Mesenchymal stem cell (in vitro differentiated cells and primary cell): Measurements from ENCODE around the gene RBM43. TPM values are rescaled to one million over a fixed set of nuclear protein-coding genes. Genes with fewer than 3 reads are reported as not detected.
"Not testable (repeated sequence)": the region's sequence is repeated elsewhere in the genome, so short reads cannot be mapped to it uniquely, and the experiment has no call there.

Experiments used
- DNase-seq: peaks from one replicate; pipeline ENCODE4 v3.0.0-alpha.2; 2013
- H2AFZ ChIP-seq: one replicate; pipeline ENCODE4 v1.6.1; 2013; ENCODE audit warnings: low read depth, mild to moderate bottlenecking, control low read depth, inconsistent platforms, low read length, moderate library complexity
- H2AK5ac ChIP-seq: 2 replicates; pipeline ENCODE4 v1.6.1; 2013; ENCODE audit warnings: low read length, moderate library complexity, mild to moderate bottlenecking, inconsistent platforms; ENCODE audit not compliant: severe bottlenecking
- H2BK120ac ChIP-seq: one replicate; pipeline ENCODE4 v1.6.1; 2013; ENCODE audit warnings: low read depth, mild to moderate bottlenecking, inconsistent platforms, low read length, moderate library complexity
- H2BK12ac ChIP-seq, 2 experiments: one replicate each; pipeline ENCODE4 v1.6.1; 2013; ENCODE audit warnings: inconsistent platforms in 2 of 2, low read length in 2 of 2, mild to moderate bottlenecking in 2 of 2, moderate library complexity in 2 of 2, control low read depth in 1 of 2
- H2BK15ac ChIP-seq: one replicate; pipeline ENCODE4 v1.6.1; 2013; ENCODE audit warnings: mild to moderate bottlenecking, low read depth, inconsistent platforms; ENCODE audit not compliant: poor library complexity, severe bottlenecking
- H2BK5ac ChIP-seq: 2 replicates; pipeline ENCODE4 v1.6.1; 2013; ENCODE audit warnings: low read depth, mild to moderate bottlenecking, low read length, control low read depth, inconsistent platforms; ENCODE audit not compliant: poor library complexity, severe bottlenecking
- H3K14ac ChIP-seq, 2 experiments: one replicate each; pipeline ENCODE4 v1.6.1; 2013; ENCODE audit warnings: inconsistent platforms in 2 of 2, low read length in 2 of 2, control low read depth in 1 of 2, mild to moderate bottlenecking in 1 of 2, moderate library complexity in 1 of 2
- H3K18ac ChIP-seq, 2 experiments: one replicate each; pipeline ENCODE4 v1.6.1; 2013; ENCODE audit warnings: inconsistent platforms in 2 of 2, low read length in 2 of 2, control low read depth in 1 of 2, low read depth in 1 of 2, mild to moderate bottlenecking in 1 of 2
- H3K23ac ChIP-seq, 2 experiments: one replicate each; pipeline ENCODE4 v1.6.1; 2013; ENCODE audit warnings: inconsistent platforms in 2 of 2, low read length in 2 of 2, mild to moderate bottlenecking in 2 of 2, moderate library complexity in 2 of 2, control low read depth in 1 of 2
- H3K27ac ChIP-seq: 2 replicates; pipeline ENCODE4 v1.5.1; 2013; ENCODE audit warnings: mild to moderate bottlenecking, moderate library complexity, low read length, control low read depth, inconsistent platforms; ENCODE audit not compliant: poor library complexity, severe bottlenecking
- H3K27me3 ChIP-seq, 2 experiments: 2 replicates each; pipeline versions ENCODE4 v1.6.1 to v1.7.0; 2013; ENCODE audit warnings: low read length in 2 of 2, mild to moderate bottlenecking in 2 of 2, moderate library complexity in 2 of 2, control low read depth in 1 of 2, inconsistent platforms in 1 of 2; ENCODE audit not compliant: control insufficient read depth in 1 of 2, insufficient read depth in 1 of 2
- H3K36me3 ChIP-seq, 2 experiments: 2 replicates each; pipeline versions ENCODE4 v1.6.1 to v1.7.0; 2013; ENCODE audit warnings: low read length in 2 of 2, control low read depth in 1 of 2, inconsistent platforms in 1 of 2, low read depth in 1 of 2, mild to moderate bottlenecking in 1 of 2; ENCODE audit not compliant: insufficient read depth in 2 of 2, control insufficient read depth in 1 of 2
- H3K4ac ChIP-seq, 2 experiments: one replicate each; pipeline ENCODE4 v1.6.1; 2013; ENCODE audit warnings: inconsistent platforms in 2 of 2, low read length in 2 of 2, mild to moderate bottlenecking in 2 of 2, moderate library complexity in 2 of 2, control low read depth in 1 of 2, low read depth in 1 of 2
- H3K4me1 ChIP-seq: 2 replicates; pipeline ENCODE4 v1.6.1; 2013; ENCODE audit warnings: low read depth, low read length, control low read depth; ENCODE audit not compliant: control insufficient read depth, insufficient read depth
- H3K4me2 ChIP-seq: 2 replicates; pipeline ENCODE4 v1.6.1; 2013; ENCODE audit warnings: low read length, mild to moderate bottlenecking, inconsistent platforms; ENCODE audit not compliant: poor library complexity, severe bottlenecking
- H3K4me3 ChIP-seq, 2 experiments: 2 replicates each; pipeline versions ENCODE4 v1.5.1 to v1.7.0; 2013; ENCODE audit warnings: low read length in 2 of 2, mild to moderate bottlenecking in 2 of 2, control low read depth in 1 of 2, low read depth in 1 of 2; ENCODE audit not compliant: insufficient read depth in 1 of 2
- H3K79me1 ChIP-seq: replicated peaks from 2 replicates; pipeline ENCODE4 v1.6.1; 2013; ENCODE audit warnings: mild to moderate bottlenecking, control low read depth, low read length, inconsistent platforms; ENCODE audit not compliant: poor library complexity, severe bottlenecking
- H3K9ac ChIP-seq: 2 replicates; pipeline ENCODE4 v1.7.0; 2013; ENCODE audit warnings: mild to moderate bottlenecking, low read length, moderate library complexity
- H3K9me3 ChIP-seq: 2 replicates; pipeline ENCODE4 v1.7.0; 2013; ENCODE audit warnings: mild to moderate bottlenecking, low read length; ENCODE audit not compliant: control insufficient read depth
- H4K8ac ChIP-seq: one replicate; pipeline ENCODE4 v1.6.1; 2013; ENCODE audit warnings: inconsistent platforms, mild to moderate bottlenecking, low read length, moderate library complexity
- H4K91ac ChIP-seq: one replicate; pipeline ENCODE4 v1.6.1; 2013; ENCODE audit warnings: mild to moderate bottlenecking, low read length, inconsistent platforms
- WGBS: methylation state at CpG from one replicate; pipeline ENCODE4 v1.1.7; 2013; ENCODE audit warnings: mixed read lengths; 5-methylcytosine and 5-hydroxymethylcytosine counted together
- polyA plus RNA-seq, 2 experiments: library from polyadenylated mRNA; stranded (reverse); fragments of 200-250 nt; gene quantifications; one replicate each; pipeline ENCODE4 v1.2.3, GENCODE V29; 2013

Gene RBM43
- polyA plus RNA-seq (2013, experiment 1 of 2), result 9.1 TPM
- 9.0 TPM for polyA plus RNA-seq (2013, experiment 2 of 2)

GRCh38 chr2:151261231-151261976 lies at the start of gene RBM43:
Gene RBM43 (minus strand): TSS chr2:151261863. CDS start chr2:151261727, 136 bp downstream.
- Histone ChIP-seq H2BK120ac (peak within 1 kb of the TSS; percentile 99), H3K14ac (peak within 1 kb of the TSS in 1 of 2 experiments; percentile 90), H2AFZ (peak within 1 kb of the TSS; percentile 48), H3K79me1 (no peaks in the 10 kb centered on the region), H3K4me3 (peak within 1 kb of the TSS; percentile 62 to 88), H3K4me1 (peaks cover 22% of the 10 kb centered on the region), H4K8ac (peak within 1 kb of the TSS; percentile 86), H2AK5ac (no peak within 1 kb of the TSS), H2BK5ac (peak within 1 kb of the TSS; percentile 71), H3K4me2 (peak within 1 kb of the TSS; percentile 77), H3K27ac (peak within 1 kb of the TSS; percentile 60), H3K27me3 (no peaks in the 10 kb centered on the region), H2BK12ac (peak within 1 kb of the TSS; percentile 87 to 94), H3K9me3 (no peaks in the 10 kb centered on the region), H3K9ac (peak within 1 kb of the TSS; percentile 99), H2BK15ac (peak within 1 kb of the TSS; percentile 97), H4K91ac (peak within 1 kb of the TSS; percentile 93), H3K23ac (peak within 1 kb of the TSS in 1 of 2 experiments; percentile 92), H3K18ac (peak within 1 kb of the TSS; percentile 91 to 95), H3K4ac (peak within 1 kb of the TSS; percentile 76 to 96), H3K36me3 (no peaks in the 10 kb centered on the region)
- peak; percentile 96 for DNase-seq
- 2% methylated on average over 58 of the region's 61 CpGs for WGBS

- H3K4me3 ChIP-seq, H3K79me1 ChIP-seq: not testable (repeated sequence)
- 94% methylated on average over 6 of the region's 6 CpGs for WGBS
Observed at GRCh38 chr2:151310313-151310712, 48.6 kb upstream of the RBM43 start.

DNA sequence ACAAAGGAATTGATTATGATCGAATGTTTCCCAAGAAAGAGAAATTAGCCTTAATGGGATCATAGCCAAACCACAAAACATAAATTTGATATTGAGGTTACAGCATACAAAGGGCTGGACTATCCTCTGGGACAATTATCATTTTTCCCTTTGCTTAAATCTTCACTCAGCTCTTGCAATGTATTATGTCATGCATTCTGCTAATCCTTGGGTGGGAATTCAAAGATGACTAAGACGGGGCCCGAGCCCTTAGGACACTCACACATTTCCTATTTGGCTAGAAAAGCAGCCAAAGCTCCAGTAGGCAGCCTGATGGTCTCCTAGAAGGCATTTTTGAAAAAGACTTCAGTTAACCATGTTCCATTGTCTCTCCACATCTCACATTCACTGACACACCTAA lies 45.0 kb upstream of the RBM43 start:
- no peaks in the 10 kb centered on the region for H3K36me3 ChIP-seq
- no peak overlapping the region for H3K18ac ChIP-seq
- H3K4ac ChIP-seq, result no peak overlapping the region
- DNase-seq, result peak; percentile 54
- H3K23ac ChIP-seq, result no peak overlapping the region
- H2BK12ac ChIP-seq, result no peak overlapping the region
- no peak overlapping the region for H3K4me3 ChIP-seq
- H4K8ac ChIP-seq, result no peak overlapping the region
- H3K4me2 ChIP-seq, result no peak overlapping the region
- H4K91ac ChIP-seq, result no peak overlapping the region
- H3K27ac ChIP-seq, result no peak overlapping the region
- WGBS, result 52% methylated on average over 2 of the region's 3 CpGs
- no peak overlapping the region for H3K9ac ChIP-seq
- H2BK5ac ChIP-seq, result no peak overlapping the region
- H3K79me1 ChIP-seq, result no peaks in the 10 kb centered on the region
- no peak overlapping the region for H2BK15ac ChIP-seq
- H3K4me1 ChIP-seq, result peaks cover 4% of the 10 kb centered on the region
- no peak overlapping the region for H3K14ac ChIP-seq
- no peak overlapping the region for H2AK5ac ChIP-seq
- peaks cover 0 to 21% of the 10 kb centered on the region in 2 experiments for H3K27me3 ChIP-seq
- no peaks in the 10 kb centered on the region for H3K9me3 ChIP-seq
- H2BK120ac ChIP-seq, result no peak overlapping the region
- H2AFZ ChIP-seq, result no peak overlapping the region

More at GRCh38 chr2:151310313-151310712, 48.6 kb upstream of the RBM43 start:
- H3K18ac ChIP-seq, H3K36me3 ChIP-seq, H3K4me2 ChIP-seq, H3K23ac ChIP-seq, H3K27ac ChIP-seq, H2BK120ac ChIP-seq, H2AFZ ChIP-seq, H2BK15ac ChIP-seq, H3K14ac ChIP-seq, H2BK5ac ChIP-seq, H2AK5ac ChIP-seq, H3K9ac ChIP-seq, H3K4me1 ChIP-seq, H3K4ac ChIP-seq, H3K9me3 ChIP-seq, H4K91ac ChIP-seq, DNase-seq, H4K8ac ChIP-seq, H2BK12ac ChIP-seq: not testable (repeated sequence)
- H3K27me3 ChIP-seq, result peaks cover 0 to 15% of the 10 kb centered on the region in 2 experiments

DNA sequence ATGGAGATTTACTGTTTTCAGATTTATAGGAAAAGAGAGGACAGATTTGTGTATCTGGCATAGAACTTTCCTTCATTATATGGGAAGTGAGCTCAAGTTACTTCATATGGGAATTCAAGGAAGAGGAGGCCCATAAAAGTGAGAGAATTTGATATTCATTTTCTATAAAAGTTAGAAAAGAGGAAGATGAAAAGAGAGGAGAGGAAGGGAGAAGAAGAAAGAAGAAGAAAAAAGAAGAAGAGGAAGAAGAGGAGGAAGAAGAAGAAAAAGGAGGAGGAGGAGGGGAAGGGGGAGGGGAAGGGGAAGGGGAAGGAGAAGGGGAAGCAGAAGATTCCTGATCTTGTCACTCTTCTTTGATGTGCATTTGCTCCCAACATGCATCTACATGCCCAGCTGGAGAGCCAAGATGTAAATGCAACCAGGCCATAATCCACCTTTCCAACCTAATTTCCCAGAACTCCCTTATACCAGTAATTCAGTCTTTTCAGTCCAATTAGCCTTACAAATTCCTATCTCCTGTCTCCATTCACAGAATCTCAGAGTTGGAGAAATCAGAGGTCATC lies 43.5 kb upstream of the RBM43 start:
- no peak overlapping the region for H2AFZ ChIP-seq
- no peak overlapping the region for H4K8ac ChIP-seq
- H4K91ac ChIP-seq, result no peak overlapping the region
- peaks cover 4% of the 10 kb centered on the region for H3K4me1 ChIP-seq
- no peak overlapping the region for H3K4me3 ChIP-seq
- no peaks in the 10 kb centered on the region for H3K9me3 ChIP-seq
- H3K4ac ChIP-seq, result no peak overlapping the region
- no peak overlapping the region for H3K18ac ChIP-seq
- no peak overlapping the region for H2BK15ac ChIP-seq
- no peak overlapping the region for H3K14ac ChIP-seq
- no peak overlapping the region for H3K27ac ChIP-seq
- no peak overlapping the region for H3K23ac ChIP-seq
- no peak overlapping the region for H3K9ac ChIP-seq
- H3K36me3 ChIP-seq, result no peaks in the 10 kb centered on the region
- no peak for DNase-seq
- H2BK120ac ChIP-seq, result no peak overlapping the region
- H3K4me2 ChIP-seq, result no peak overlapping the region
- no peak overlapping the region for H2AK5ac ChIP-seq
- no peak overlapping the region for H2BK12ac ChIP-seq
- H2BK5ac ChIP-seq, result no peak overlapping the region
- peaks cover 0 to 17% of the 10 kb centered on the region in 2 experiments for H3K27me3 ChIP-seq
- no peaks in the 10 kb centered on the region for H3K79me1 ChIP-seq
